HCT116 (cell line): ENCODE results near the gene P2RX6. TPM values are rescaled to one million over a fixed set of nuclear protein-coding genes. Genes with fewer than 3 reads are reported as not detected.

Experiments
- ATAC-seq: fragments of 200-7000 bp; cut with Tn5 transposase; 2 replicates; pipeline ENCODE4 v1.9.1; 2020; ENCODE audit warnings: mild to moderate bottlenecking, moderate library complexity
- BruUV-seq: library from RNA; stranded (reverse); fragments of 400-500 nt; replicated peaks from 2 replicates; lab custom pipeline; 2021; lab: Mats Ljungman, UMichigan
- CTCF ChIA-PET: fragments of 300-600 bp; sonication (Branson Sonifier 250); formaldehyde crosslinking; loops from one replicate; lab custom pipeline; 2021; ENCODE audit warnings: antibody characterized with exemption; lab: Charles Lee
- POLR2A ChIA-PET: fragments of 300-600, 350-600 bp; sonication (Branson Sonifier 250); formaldehyde crosslinking; loops from one replicate; lab custom pipeline; 2021; ENCODE audit warnings: antibody characterized with exemption; lab: Charles Lee
- RAD21 ChIA-PET, 2 experiments: fragments of 300-600 bp; sonication (Branson Sonifier 250); formaldehyde crosslinking; loops; one replicate each; lab custom pipeline; 2023; ENCODE audit warnings: low total read pairs in 2 of 2; ENCODE audit not compliant: uncharacterized antibody in 2 of 2, unreplicated experiment in 2 of 2, low non-redundant PET in 1 of 2; lab: Charles Lee
- DNase-seq: peaks from one replicate; pipeline ENCODE4 v3.0.0-alpha.2; 2010; ENCODE audit warnings: low read depth, low spot score
- H2AFZ ChIP-seq: fragments of 200-600 bp; shearing (Covaris generic), sonication (generic); 2 replicates; pipeline ENCODE4 v1.6.1; 2017; ENCODE audit warnings: low read depth, mixed run types, mixed read lengths, antibody characterized with exemption, low read length; ENCODE audit not compliant: poor library complexity, severe bottlenecking
- H3K27ac ChIP-seq: 2 replicates; pipeline ENCODE4 v1.5.1; 2012; ENCODE audit warnings: low read depth, low read length
- H3K27me3 ChIP-seq: fragments of 200-600 bp; sonication (generic); 2 replicates; pipeline ENCODE4 v1.6.1; 2016; ENCODE audit warnings: mixed run types, low read length, mixed read lengths; ENCODE audit not compliant: insufficient read depth
- H3K36me3 ChIP-seq, 2 experiments: fragments of 200-500 bp in 1 of 2; fragments of 200-600 bp in 1 of 2; sonication (Bioruptor generic) in 1 of 2; sonication (generic) in 1 of 2; 2 replicates each; pipeline versions ENCODE4 v1.5.1 to v1.6.1; 2014 to 2016; ENCODE audit warnings: low read length in 2 of 2, inconsistent platforms in 1 of 2, mixed read lengths in 1 of 2, mixed run types in 1 of 2; ENCODE audit not compliant: insufficient read depth in 2 of 2, control insufficient read depth in 1 of 2
- H3K4me1 ChIP-seq, 2 experiments: fragments of 200-600 bp in 1 of 2; sonication (generic) in 1 of 2; 2 replicates each; pipeline versions ENCODE4 v1.5.1 to v1.6.1; 2012 to 2017; ENCODE audit warnings: low read length in 2 of 2, inconsistent platforms in 1 of 2, mild to moderate bottlenecking in 1 of 2, mixed read lengths in 1 of 2, mixed run types in 1 of 2, moderate library complexity in 1 of 2; ENCODE audit not compliant: insufficient read depth in 2 of 2, control insufficient read depth in 1 of 2
- H3K4me2 ChIP-seq: fragments of 200-600 bp; sonication (generic); 2 replicates; pipeline ENCODE4 v1.6.1; 2017; ENCODE audit warnings: mixed run types, low read length, mixed read lengths
- H3K4me3 ChIP-seq, 2 experiments: fragments of 200-600 bp in 1 of 2; sonication (generic) in 1 of 2; replicated peaks in 1 of 2; 2 replicates each; pipeline ENCODE4 v1.5.1; 2011 to 2016; ENCODE audit warnings: low read length in 2 of 2, control low read depth in 1 of 2, low read depth in 1 of 2, mild to moderate bottlenecking in 1 of 2, mixed read lengths in 1 of 2, mixed run types in 1 of 2
- H3K79me2 ChIP-seq: fragments of 200-600 bp; sonication (generic); 2 replicates; pipeline ENCODE4 v1.6.1; 2017; ENCODE audit warnings: mild to moderate bottlenecking, mixed run types, low read length, moderate library complexity, mixed read lengths; ENCODE audit not compliant: insufficient read depth
- H3K9ac ChIP-seq: fragments of 200-600 bp; sonication (generic); 2 replicates; pipeline ENCODE4 v1.6.1; 2016; ENCODE audit warnings: low read length, mixed read lengths
- H3K9me2 ChIP-seq: fragments of 200-600 bp; sonication (generic), shearing (Covaris generic); 2 replicates; pipeline ENCODE4 v1.6.1; 2017; ENCODE audit warnings: mixed run types, mild to moderate bottlenecking, moderate library complexity; ENCODE audit not compliant: insufficient read depth
- H3K9me3 ChIP-seq, 2 experiments: fragments of 200-500 bp in 1 of 2; fragments of 200-600 bp in 1 of 2; sonication (Bioruptor generic) in 1 of 2; sonication (generic) in 1 of 2; 2 replicates each; pipeline ENCODE4 v1.6.1; 2014 to 2017; ENCODE audit warnings: low read length in 2 of 2, mixed read lengths in 2 of 2, inconsistent platforms in 1 of 2, low read depth in 1 of 2, mild to moderate bottlenecking in 1 of 2, mixed run types in 1 of 2, moderate library complexity in 1 of 2; ENCODE audit not compliant: control insufficient read depth in 1 of 2, insufficient read depth in 1 of 2
- H4K20me1 ChIP-seq: fragments of 200-600 bp; sonication (generic), shearing (Covaris generic); 2 replicates; pipeline ENCODE4 v1.6.1; 2017; ENCODE audit warnings: mixed run types, mild to moderate bottlenecking, moderate library complexity; ENCODE audit not compliant: insufficient read depth
- CBX3 ChIP-seq: IDR thresholded peaks from 2 replicates; pipeline ENCODE4 v1.6.1; 2012; ENCODE audit warnings: low read depth
- CEBPB ChIP-seq: IDR thresholded peaks from 2 replicates; pipeline ENCODE4 v1.6.1; 2012; ENCODE audit warnings: low read depth
- ELF1 ChIP-seq: IDR thresholded peaks from 2 replicates; pipeline ENCODE4 v1.6.1; 2012; ENCODE audit warnings: low read depth, borderline replicate concordance
- EZH2 ChIP-seq: fragments of 200-600 bp; sonication (generic); IDR thresholded peaks from 2 replicates; pipeline ENCODE4 v1.6.1; 2017; ENCODE audit warnings: antibody characterized with exemption, mixed run types
- EZH2phosphoT487 ChIP-seq: fragments of 200-600 bp; IDR thresholded peaks from 2 replicates; pipeline ENCODE4 v1.6.1; 2018; ENCODE audit warnings: antibody characterized with exemption, borderline replicate concordance
- FOSL1 ChIP-seq: IDR thresholded peaks from 2 replicates; pipeline ENCODE4 v1.6.1; 2012; ENCODE audit warnings: low read depth
- JUND ChIP-seq: IDR thresholded peaks from 2 replicates; pipeline ENCODE4 v1.6.1; 2012
- POLR2A ChIP-seq: IDR thresholded peaks from 2 replicates; pipeline ENCODE4 v1.7.0; 2011; ENCODE audit warnings: borderline replicate concordance; ENCODE audit not compliant: insufficient read depth, insufficient read length; ENCODE audit errors: extremely low read depth
- POLR2AphosphoS5 ChIP-seq: IDR thresholded peaks from 2 replicates; pipeline ENCODE4 v1.6.1; 2011; ENCODE audit warnings: mild to moderate bottlenecking, low read depth, low read length, moderate library complexity
- RAD21 ChIP-seq: IDR thresholded peaks from 2 replicates; pipeline ENCODE4 v1.6.1; 2012; ENCODE audit warnings: low read depth, mild to moderate bottlenecking
- SIN3A ChIP-seq: IDR thresholded peaks from 2 replicates; pipeline ENCODE4 v1.6.1; 2012; ENCODE audit warnings: low read depth
- SP1 ChIP-seq: IDR thresholded peaks from 2 replicates; pipeline ENCODE4 v1.6.1; 2012; ENCODE audit warnings: low read depth
- SRF ChIP-seq: IDR thresholded peaks from 2 replicates; pipeline ENCODE4 v1.6.1; 2012; ENCODE audit warnings: low read depth
- TCF7L2 ChIP-seq: IDR thresholded peaks from 2 replicates; pipeline ENCODE4 v1.7.0; 2011; ENCODE audit warnings: borderline replicate concordance, inconsistent platforms; ENCODE audit not compliant: insufficient read depth, insufficient read length; ENCODE audit errors: extremely low read depth
- ZNF274 ChIP-seq: fragments of 200-500 bp; sonication (Bioruptor generic); IDR thresholded peaks from 2 replicates; pipeline ENCODE4 v1.6.1; 2014; ENCODE audit warnings: mild to moderate bottlenecking, low read depth, low read length, inconsistent platforms
- intact Hi-C: fragments of 100-400 bp; cut with micrococcal nuclease; formaldehyde crosslinking; loops from 2 replicates; pipeline ENCODE4 v1.10.0; 2022
- total RNA-seq: library from RNA; stranded (reverse); gene quantifications from one replicate; pipeline ENCODE4 v1.2.1, GENCODE V29; 2021; ENCODE audit not compliant: unreplicated experiment
- TF ChIP-seq, protein P1 (sequence below): IDR thresholded peaks from 2 replicates; pipeline ENCODE4 v1.6.1; 2012

Gene P2RX6
- total RNA-seq, 1 experiment from 2014 or later, result 0.20 TPM

DNA sequence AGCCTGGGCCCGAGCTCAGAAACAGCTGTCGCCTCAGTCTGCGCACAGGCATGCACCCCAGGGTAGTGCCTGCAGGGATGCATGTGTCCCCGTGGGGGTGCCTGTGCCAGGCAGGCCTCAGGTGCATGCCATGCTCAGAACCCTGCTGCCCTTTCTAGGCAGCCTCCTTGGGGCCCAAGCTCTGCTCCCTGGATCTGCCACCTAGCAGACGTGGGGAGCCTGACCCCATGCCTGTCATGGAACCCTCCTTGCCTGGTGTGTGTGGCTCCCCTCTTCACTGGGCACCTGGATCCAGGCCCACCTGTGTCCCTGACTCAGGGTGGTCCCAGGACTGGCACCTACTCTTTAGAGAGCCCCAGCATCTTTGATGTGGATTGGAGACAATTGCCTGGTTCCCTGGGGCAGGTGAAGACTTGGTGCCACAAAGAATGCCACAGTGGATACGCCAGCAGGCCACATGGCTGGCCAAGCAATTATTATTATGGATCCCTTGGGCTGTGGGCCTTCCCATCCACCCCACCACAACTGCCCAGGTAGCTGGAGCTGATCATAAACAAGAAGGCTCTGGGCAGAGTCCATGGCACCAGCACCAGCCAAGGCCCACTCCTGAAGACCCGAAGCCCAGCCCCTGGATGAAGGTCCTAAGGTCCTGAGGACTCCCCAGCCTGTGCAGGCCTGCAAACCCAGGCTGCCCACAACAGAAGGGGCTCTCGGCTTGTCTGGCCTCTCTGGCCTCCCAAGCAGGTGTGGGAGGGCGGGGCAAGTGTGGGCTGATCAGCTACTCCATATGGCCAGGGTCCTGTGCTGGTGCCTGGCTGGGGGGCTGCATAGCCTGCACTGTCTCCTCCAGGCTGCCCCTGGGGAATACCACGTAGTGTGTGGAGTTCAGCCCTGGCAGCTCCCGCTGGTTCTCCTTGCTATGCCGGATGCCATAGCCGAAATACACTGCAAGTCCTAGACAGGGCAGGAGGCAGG is 13.6 kb downstream of the P2RX6 start:
- CTCF ChIA-PET, result no interaction called here

DNA sequence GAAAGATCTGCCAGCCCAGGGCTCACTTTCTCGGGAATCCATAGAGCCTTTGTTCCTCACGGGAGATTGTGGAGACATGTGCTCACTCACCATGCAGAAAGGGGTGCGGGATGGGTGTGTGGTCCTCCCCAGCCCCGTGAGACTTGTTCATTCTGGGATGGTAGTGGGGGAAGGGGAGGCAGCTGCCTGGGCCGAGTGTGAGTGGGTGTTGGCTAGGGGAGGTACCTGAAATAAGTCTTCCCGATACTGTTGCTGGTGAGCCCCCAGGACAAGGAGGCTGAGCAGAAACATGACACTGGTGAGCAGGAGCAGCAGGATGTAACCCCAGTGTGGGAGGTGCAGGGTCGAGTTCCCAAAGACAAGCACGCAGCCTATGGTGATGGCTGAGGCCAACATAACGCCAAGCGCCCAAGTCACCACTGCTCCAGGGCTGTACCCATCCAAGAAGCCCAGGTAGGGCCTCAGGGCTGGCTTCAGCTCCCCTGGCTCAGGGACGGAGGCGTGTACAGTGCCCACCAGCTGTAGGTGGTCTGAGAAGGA is 14.6 kb downstream of the P2RX6 start:
- Histone ChIP-seq H3K79me2 (no peaks in the 10 kb centered on the region), H3K4me2 (no peak overlapping the region), H3K27ac (no peak overlapping the region), H3K9me2 (no peaks in the 10 kb centered on the region), H3K4me3 (no peak overlapping the region), H3K9me3 (no peaks in the 10 kb centered on the region), H4K20me1 (no peaks in the 10 kb centered on the region), H3K9ac (no peak overlapping the region), H2AFZ (no peak overlapping the region), H3K4me1 (no peaks in the 10 kb centered on the region), H3K27me3 (no peaks in the 10 kb centered on the region), H3K36me3 (no peaks in the 10 kb centered on the region)
- CTCF ChIA-PET, result no interaction called here
- DNase-seq (no peak), ATAC-seq (no peak)
- RAD21 ChIA-PET, result no interaction called here
- TF ChIP-seq CEBPB (no peak), POLR2A (no peak), RAD21 (no peak), FOSL1 (no peak), SP1 (no peak), POLR2AphosphoS5 (no peak), ELF1 (no peak), EZH2phosphoT487 (no peak), TCF7L2 (no peak), SRF (no peak), SIN3A (no peak), ZNF274 (no peak), JUND (no peak)
- TF ChIP-seq, protein P1, sequence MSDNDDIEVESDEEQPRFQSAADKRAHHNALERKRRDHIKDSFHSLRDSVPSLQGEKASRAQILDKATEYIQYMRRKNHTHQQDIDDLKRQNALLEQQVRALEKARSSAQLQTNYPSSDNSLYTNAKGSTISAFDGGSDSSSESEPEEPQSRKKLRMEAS, result no peak
- intact Hi-C loops, result no loop called here
- POLR2A ChIA-PET, result no interaction called here
- no TSS peak for BruUV-seq

More for the DNA sequence above, 13.6 kb downstream of the P2RX6 start:
- Histone ChIP-seq H3K4me1 (no peaks in the 10 kb centered on the region), H2AFZ (no peak overlapping the region), H3K79me2 (no peaks in the 10 kb centered on the region), H3K36me3 (no peaks in the 10 kb centered on the region), H3K9me3 (no peaks in the 10 kb centered on the region), H3K4me3 (no peak overlapping the region), H3K9me2 (no peaks in the 10 kb centered on the region), H3K27me3 (no peaks in the 10 kb centered on the region), H3K9ac (no peak overlapping the region), H3K27ac (no peak overlapping the region), H3K4me2 (no peak overlapping the region), H4K20me1 (no peaks in the 10 kb centered on the region)
- RAD21 ChIA-PET, result no interaction called here
- intact Hi-C loops, result no loop called here
- ATAC-seq (no peak), DNase-seq (no peak)
- POLR2A ChIA-PET, result no interaction called here
- no peak for TF ChIP-seq EZH2
- no peak for TF ChIP-seq CBX3
- TF ChIP-seq ZNF274, result no peak
- TF ChIP-seq TCF7L2, result no peak
- BruUV-seq, result no TSS peak
